ENCODE measurements around the gene ODC1.

ODC1 gene

GRCh38 chr2:10481666-10482157, 33.6 kb upstream of the ODC1 start:
- TF ChIP-seq CTCF (IDR thresholded peaks at IDR 0.05) = no peak

GRCh38 chr2:10481055-10481665, 33.0 kb upstream of the ODC1 start:
- TF ChIP-seq CTCF (IDR thresholded peaks at IDR 0.05) = no peak

GRCh38 chr2:10480359-10480949, 32.3 kb upstream of the ODC1 start:
- no peak for TF ChIP-seq CTCF (IDR thresholded peaks at IDR 0.05)

GRCh38 chr2:10478916-10479315, 30.8 kb upstream of the ODC1 start:
- TF ChIP-seq CTCF (IDR thresholded peaks at IDR 0.05) = no peak

- TF ChIP-seq CTCF (IDR thresholded peaks at IDR 0.05) = no peak
Measured at GRCh38 chr2:10478298-10478625, 30.1 kb upstream of the ODC1 start.

GRCh38 chr2:10477443-10478297, 29.5 kb upstream of the ODC1 start:
- TF ChIP-seq CTCF (IDR thresholded peaks at IDR 0.05) = no peak

GRCh38 chr2:10476723-10477442, 28.8 kb upstream of the ODC1 start:
- TF ChIP-seq CTCF (IDR thresholded peaks at IDR 0.05) = no peak

All from LNCAP (cell line).